AG04450 (cell line): ENCODE measurements around the gene ARHGAP32. TPM values are rescaled to one million over a fixed set of nuclear protein-coding genes. Genes with fewer than 3 reads are reported as not detected.

ENCODE experiments used
- CTCF ChIA-PET: fragments of 300-600, 350-600 bp; formaldehyde crosslinking; extraction: SDS; loops from one replicate; lab custom pipeline; 2022; ENCODE audit warnings: antibody characterized with exemption, inconsistent platforms; lab: Charles Lee
- POLR2A ChIA-PET: fragments of 350-600 bp; formaldehyde crosslinking; extraction: SDS; loops from one replicate; lab custom pipeline; 2021; ENCODE audit warnings: antibody characterized with exemption, inconsistent platforms; lab: Yijun Ruan, JAX
- DNase-seq: peaks from one replicate; pipeline ENCODE4 v3.0.0-alpha.2; 2011; ENCODE audit warnings: low read depth, low spot score
- H3K27ac ChIP-seq: one replicate; pipeline ENCODE4 v1.5.1; 2012; ENCODE audit warnings: low read depth, low read length, control low read depth
- H3K27me3 ChIP-seq: one replicate; pipeline ENCODE4 v1.6.0; 2012; ENCODE audit warnings: low read length; ENCODE audit not compliant: control insufficient read depth, insufficient read depth
- H3K4me3 ChIP-seq: 2 replicates; pipeline ENCODE4 v1.5.1; 2011; ENCODE audit warnings: mild to moderate bottlenecking, low read depth, low read length, control low read depth
- H3K9me3 ChIP-seq: 2 replicates; pipeline ENCODE4 v1.5.1; 2012; ENCODE audit warnings: low read length; ENCODE audit not compliant: control insufficient read depth, insufficient read depth
- polyA minus RNA-seq: library from RNA; depleted of rRNA, polyadenylated mRNA; stranded (reverse); fragments of >200 nt; gene quantifications from 2 replicates; pipeline ENCODE4 v1.2.3, GENCODE V29; 2011; rRNA and poly(A)+ RNA removed
- polyA plus RNA-seq: library from polyadenylated mRNA; depleted of rRNA; stranded (reverse); fragments of >200 nt; gene quantifications from 2 replicates; pipeline ENCODE4 v1.2.3, GENCODE V29; 2011; rRNA removed
- TF ChIP-seq, protein P1 (sequence below): IDR thresholded peaks from 2 replicates; pipeline ENCODE4 v1.5.1; 2011; ENCODE audit warnings: low read depth, low read length, control low read depth, inconsistent platforms

ARHGAP32 gene
- 7.5 TPM in 2 replicates for polyA plus RNA-seq
- 16.5 and 20.8 TPM in 2 replicates for polyA minus RNA-seq

DNA sequence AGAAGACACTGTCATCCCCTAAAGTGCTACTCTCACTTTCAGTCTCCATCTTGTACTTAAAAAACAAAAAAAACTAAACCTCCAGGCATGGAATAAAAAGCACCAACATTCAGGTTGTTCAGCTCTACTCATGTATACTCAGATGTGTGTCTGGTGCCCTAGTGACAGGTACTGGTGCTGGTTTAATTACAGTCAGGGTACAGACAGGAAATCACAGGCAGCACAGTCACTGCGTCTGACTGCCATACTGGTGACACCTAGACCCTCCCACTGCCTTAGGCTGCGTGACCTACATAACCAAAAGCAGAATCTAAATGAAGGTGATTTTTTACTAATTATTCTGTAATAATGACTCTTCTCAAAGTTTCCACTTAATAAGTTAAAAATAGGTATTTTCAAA is at the start of gene ARHGAP32:
TSS of gene ARHGAP32 (minus strand) at position 176 of the 400 bp plus-strand sequence. CDS start at position 49, 127 bp downstream.
- ChIA-PET CTCF (no interaction called here), POLR2A (no interaction called here)
- Histone ChIP-seq H3K27ac (no peak within 1 kb of the TSS), H3K27me3 (no peaks in the 10 kb centered on the region), H3K4me3 (no peak within 1 kb of the TSS), H3K9me3 (no peaks in the 10 kb centered on the region)
- TF ChIP-seq, protein P1, sequence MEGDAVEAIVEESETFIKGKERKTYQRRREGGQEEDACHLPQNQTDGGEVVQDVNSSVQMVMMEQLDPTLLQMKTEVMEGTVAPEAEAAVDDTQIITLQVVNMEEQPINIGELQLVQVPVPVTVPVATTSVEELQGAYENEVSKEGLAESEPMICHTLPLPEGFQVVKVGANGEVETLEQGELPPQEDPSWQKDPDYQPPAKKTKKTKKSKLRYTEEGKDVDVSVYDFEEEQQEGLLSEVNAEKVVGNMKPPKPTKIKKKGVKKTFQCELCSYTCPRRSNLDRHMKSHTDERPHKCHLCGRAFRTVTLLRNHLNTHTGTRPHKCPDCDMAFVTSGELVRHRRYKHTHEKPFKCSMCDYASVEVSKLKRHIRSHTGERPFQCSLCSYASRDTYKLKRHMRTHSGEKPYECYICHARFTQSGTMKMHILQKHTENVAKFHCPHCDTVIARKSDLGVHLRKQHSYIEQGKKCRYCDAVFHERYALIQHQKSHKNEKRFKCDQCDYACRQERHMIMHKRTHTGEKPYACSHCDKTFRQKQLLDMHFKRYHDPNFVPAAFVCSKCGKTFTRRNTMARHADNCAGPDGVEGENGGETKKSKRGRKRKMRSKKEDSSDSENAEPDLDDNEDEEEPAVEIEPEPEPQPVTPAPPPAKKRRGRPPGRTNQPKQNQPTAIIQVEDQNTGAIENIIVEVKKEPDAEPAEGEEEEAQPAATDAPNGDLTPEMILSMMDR: no peak
- DNase-seq: no peak

DNA sequence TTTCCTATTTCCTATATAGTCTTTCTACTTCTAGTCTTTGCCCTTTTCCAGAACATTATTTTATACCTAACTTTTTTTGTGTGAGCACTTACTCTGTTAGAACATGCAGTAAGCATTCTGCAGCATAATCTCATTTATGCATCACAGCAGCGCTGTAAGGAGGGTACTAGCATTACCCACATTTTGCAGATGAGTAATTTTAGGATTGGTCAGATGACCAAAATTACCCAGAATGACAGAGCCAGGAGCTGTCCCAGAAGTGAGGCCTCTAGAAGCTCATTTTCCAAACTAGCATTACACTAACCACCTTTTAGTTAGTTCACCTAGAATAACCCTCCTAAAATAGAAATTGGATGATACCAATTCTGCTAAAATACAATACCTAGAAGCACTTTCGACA is 47.1 kb upstream of the ARHGAP32 start:
- no peak for DNase-seq
- Histone ChIP-seq H3K27ac (no peak overlapping the region), H3K27me3 (no peaks in the 10 kb centered on the region), H3K9me3 (no peaks in the 10 kb centered on the region), H3K4me3 (no peak overlapping the region)
- CTCF ChIA-PET: no interaction called here
- POLR2A ChIA-PET: no interaction called here
- TF ChIP-seq, protein P1: no peak

DNA sequence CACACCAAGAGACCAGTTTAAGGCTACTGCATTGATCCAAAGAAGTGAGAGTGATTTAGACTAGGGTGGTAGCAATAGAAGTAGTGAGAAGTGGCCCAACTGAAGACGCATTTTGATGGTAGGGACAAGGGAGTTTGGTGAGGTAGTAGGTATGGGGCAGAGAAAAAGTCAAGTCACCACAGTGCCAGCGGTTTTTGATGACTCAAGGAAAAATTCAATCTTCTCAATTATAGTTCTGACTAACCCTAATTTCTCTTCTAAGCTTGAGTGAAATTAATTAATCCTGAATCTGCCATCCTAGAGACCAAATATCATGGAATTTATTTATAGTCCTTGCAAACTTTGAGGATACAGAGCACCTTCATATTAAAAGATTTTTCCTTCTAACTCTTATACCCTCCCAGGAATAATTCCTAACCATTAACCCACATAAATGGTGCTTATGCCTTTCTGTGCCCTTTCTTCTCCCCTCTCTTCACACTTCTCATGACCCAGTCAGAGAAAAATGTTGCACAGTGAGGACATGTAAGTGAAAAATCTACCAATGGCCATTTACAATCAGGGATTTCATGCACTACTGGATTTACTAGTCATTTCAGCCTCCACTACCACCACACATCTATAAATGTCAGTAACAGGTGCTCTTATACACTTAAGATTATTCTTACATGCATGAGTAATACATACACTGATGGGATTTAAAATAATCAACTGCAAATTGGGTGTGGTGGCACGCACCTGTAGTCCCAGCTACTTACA is 45.9 kb upstream of the ARHGAP32 start:
- no peak for DNase-seq
- ChIA-PET CTCF (no interaction called here), POLR2A (no interaction called here)

DNA sequence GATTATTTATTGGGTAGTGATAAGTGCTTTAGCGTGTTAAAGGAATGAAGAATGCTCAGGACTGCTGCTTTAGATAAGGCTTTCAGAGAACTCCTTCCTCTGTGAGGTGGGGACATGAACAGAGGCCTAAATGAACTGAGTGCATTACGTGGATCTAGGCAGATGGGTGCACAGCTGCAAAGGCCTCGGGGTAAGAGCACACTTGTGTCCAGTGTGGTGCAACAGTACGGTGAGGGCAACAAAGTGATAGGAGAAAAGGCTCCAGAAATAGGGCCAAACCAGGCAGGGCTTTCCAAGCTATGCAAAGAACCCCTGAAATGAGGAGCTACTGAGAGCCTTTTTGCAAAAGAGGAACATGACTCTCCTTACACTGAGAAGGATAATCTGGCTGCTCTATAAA is 45.3 kb upstream of the ARHGAP32 start:
- ChIA-PET POLR2A (no interaction called here), CTCF (no interaction called here)
- DNase-seq: no peak
- H3K4me3 ChIP-seq: no peak overlapping the region
- TF ChIP-seq, protein P1: no peak
- H3K27ac ChIP-seq: no peak overlapping the region
- no peaks in the 10 kb centered on the region for H3K27me3 ChIP-seq
- H3K9me3 ChIP-seq: no peaks in the 10 kb centered on the region

More for the DNA sequence above, 45.9 kb upstream of the ARHGAP32 start:
- Histone ChIP-seq H3K9me3 (no peaks in the 10 kb centered on the region), H3K27ac (no peak overlapping the region), H3K4me3 (no peak overlapping the region), H3K27me3 (no peaks in the 10 kb centered on the region)
- TF ChIP-seq, protein P1: no peak

DNA sequence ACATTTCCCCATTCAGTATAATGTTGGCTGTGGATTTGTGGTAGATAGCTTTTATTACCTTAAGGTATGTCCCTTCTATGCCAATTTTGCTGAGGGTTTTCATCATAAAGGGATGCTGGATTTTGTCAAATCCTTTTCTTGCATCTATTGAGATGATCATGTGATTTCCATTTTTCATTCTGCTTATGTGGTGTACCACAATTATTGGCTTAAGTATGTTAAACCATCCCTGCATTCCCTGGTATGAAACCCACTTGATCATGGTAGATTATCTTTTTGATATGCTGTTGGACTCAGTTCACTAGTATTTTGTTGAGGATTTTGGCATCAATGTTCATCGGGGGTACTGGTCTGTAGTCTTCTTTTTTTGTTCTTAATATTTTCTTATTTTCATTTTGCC is 44.7 kb upstream of the ARHGAP32 start:
- no peak for DNase-seq
- Histone ChIP-seq H3K27me3 (no peaks in the 10 kb centered on the region), H3K27ac (no peak overlapping the region), H3K4me3 (no peak overlapping the region), H3K9me3 (no peaks in the 10 kb centered on the region)
- POLR2A ChIA-PET: no interaction called here
- CTCF ChIA-PET: no interaction called here
- TF ChIP-seq, protein P1: no peak
